ENCODE data around the gene ZNF350.

ZNF350 gene

DNA sequence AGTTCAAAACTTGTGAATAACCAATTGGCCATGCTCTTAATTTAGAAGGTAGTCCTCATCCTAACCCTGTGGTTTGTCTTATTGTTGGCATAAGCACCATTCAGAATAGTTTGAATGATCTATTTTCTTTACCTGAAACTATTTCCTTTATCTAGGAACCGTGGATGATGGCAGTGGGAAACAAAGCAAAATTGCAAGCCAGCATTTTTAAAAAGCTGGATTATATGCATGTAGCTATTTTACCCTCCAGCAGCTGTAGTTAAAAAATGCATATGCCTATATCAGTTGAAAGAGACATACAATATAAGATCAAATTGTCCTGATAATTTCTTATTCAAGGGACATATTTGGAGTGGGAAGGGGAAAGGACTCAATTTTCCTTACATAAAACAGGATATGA is 40.0 kb downstream of the ZNF350 start:
- H3K27me3 ChIP-seq (ENCODE audit: control insufficient read depth in 5 of 5, insufficient read depth in 4 of 5, low read length in 5 of 5) = no peaks in the 10 kb centered on the region
- peak overlapping the region in 2 of 5 donors; percentile 19 to 64 for H3K4me3 ChIP-seq (ENCODE audit: low read depth in 1 of 5, low read length in 5 of 5)
- H3K36me3 ChIP-seq (ENCODE audit: control insufficient read depth in 5 of 5, insufficient read depth in 5 of 5, low read length in 5 of 5) = peaks cover 38 to 42% (median 41%) of the 10 kb centered on the region in 5 donors
- H3K4me1 ChIP-seq (ENCODE audit: control insufficient read depth in 5 of 5, insufficient read depth in 5 of 5, low read length in 5 of 5) = peaks cover 0 to 4% (median 0%) of the 10 kb centered on the region in 5 donors
- H3K9ac ChIP-seq (ENCODE audit: low read length in 5 of 5) = no peak overlapping the region
- H3K27ac ChIP-seq (ENCODE audit: low read depth, low read length) = no peak overlapping the region
- H3K9me3 ChIP-seq (ENCODE audit: control insufficient read depth in 5 of 5, low read length in 5 of 5) = peaks cover 69 to 96% (median 92%) of the 10 kb centered on the region in 5 donors

DNA sequence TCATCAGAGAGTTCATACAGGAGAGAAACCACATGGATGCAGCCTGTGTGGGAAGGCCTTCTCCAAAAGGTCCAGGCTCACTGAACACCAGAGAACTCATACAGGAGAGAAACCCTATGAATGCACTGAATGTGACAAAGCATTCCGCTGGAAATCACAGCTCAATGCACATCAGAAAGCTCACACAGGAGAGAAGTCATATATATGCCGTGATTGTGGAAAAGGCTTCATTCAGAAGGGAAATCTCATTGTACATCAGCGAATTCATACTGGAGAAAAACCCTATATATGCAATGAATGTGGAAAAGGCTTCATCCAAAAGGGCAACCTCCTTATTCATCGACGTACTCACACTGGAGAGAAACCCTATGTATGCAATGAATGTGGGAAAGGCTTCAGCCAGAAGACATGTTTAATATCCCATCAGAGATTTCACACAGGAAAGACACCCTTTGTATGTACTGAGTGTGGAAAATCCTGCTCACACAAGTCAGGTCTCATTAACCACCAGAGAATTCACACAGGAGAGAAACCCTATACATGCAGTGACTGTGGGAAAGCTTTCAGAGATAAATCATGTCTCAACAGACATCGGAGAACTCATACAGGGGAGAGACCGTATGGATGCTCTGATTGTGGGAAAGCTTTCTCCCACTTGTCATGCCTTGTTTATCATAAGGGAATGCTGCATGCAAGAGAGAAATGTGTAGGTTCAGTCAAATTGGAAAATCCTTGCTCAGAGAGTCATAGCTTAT is 41.7 kb downstream of the ZNF350 start:
- H3K9ac ChIP-seq (ENCODE audit: low read length in 5 of 5) = no peak overlapping the region
- no peak overlapping the region for H3K27ac ChIP-seq (ENCODE audit: low read depth, low read length)
- peak overlapping the region; percentile 45 to 64 (median 50) for H3K4me3 ChIP-seq (ENCODE audit: low read depth in 1 of 5, low read length in 5 of 5)
- peaks cover 50 to 58% (median 56%) of the 10 kb centered on the region in 5 donors for H3K36me3 ChIP-seq (ENCODE audit: control insufficient read depth in 5 of 5, insufficient read depth in 5 of 5, low read length in 5 of 5)
- peaks cover 0 to 4% (median 0%) of the 10 kb centered on the region in 5 donors for H3K4me1 ChIP-seq (ENCODE audit: control insufficient read depth in 5 of 5, insufficient read depth in 5 of 5, low read length in 5 of 5)
- H3K9me3 ChIP-seq (ENCODE audit: control insufficient read depth in 5 of 5, low read length in 5 of 5) = peaks cover 83 to 99% (median 96%) of the 10 kb centered on the region in 5 donors
- H3K27me3 ChIP-seq (ENCODE audit: control insufficient read depth in 5 of 5, insufficient read depth in 4 of 5, low read length in 5 of 5) = no peaks in the 10 kb centered on the region

DNA sequence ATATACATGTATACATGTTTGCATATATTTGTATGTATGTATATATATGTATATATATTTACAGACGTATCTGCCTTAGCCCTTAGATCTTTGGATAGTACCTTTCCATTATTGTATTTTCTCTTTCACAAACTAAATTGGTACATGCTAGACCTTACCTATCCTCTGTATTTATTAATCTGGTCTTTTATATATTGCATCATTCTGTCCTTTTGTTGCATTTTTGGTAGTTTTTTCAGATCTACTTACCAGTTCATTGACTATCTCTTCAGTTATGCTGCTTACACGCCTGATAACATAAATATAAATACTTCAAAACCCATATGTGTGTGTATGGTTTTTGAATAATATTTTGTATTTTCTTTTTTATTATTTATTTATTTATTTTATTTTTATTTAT is 47.7 kb downstream of the ZNF350 start:
- no peak overlapping the region for H3K27ac ChIP-seq (ENCODE audit: low read depth, low read length)
- no peak overlapping the region for H3K4me3 ChIP-seq (ENCODE audit: low read depth in 1 of 5, low read length in 5 of 5)
- no peaks in the 10 kb centered on the region for H3K4me1 ChIP-seq (ENCODE audit: control insufficient read depth in 5 of 5, insufficient read depth in 5 of 5, low read length in 5 of 5)
- no peaks in the 10 kb centered on the region for H3K27me3 ChIP-seq (ENCODE audit: control insufficient read depth in 5 of 5, insufficient read depth in 4 of 5, low read length in 5 of 5)
- peaks cover 58 to 91% (median 75%) of the 10 kb centered on the region in 5 donors for H3K9me3 ChIP-seq (ENCODE audit: control insufficient read depth in 5 of 5, low read length in 5 of 5)
- no peak overlapping the region for H3K9ac ChIP-seq (ENCODE audit: low read length in 5 of 5)
- peaks cover 59 to 89% (median 86%) of the 10 kb centered on the region in 5 donors for H3K36me3 ChIP-seq (ENCODE audit: control insufficient read depth in 5 of 5, insufficient read depth in 5 of 5, low read length in 5 of 5)

DNA sequence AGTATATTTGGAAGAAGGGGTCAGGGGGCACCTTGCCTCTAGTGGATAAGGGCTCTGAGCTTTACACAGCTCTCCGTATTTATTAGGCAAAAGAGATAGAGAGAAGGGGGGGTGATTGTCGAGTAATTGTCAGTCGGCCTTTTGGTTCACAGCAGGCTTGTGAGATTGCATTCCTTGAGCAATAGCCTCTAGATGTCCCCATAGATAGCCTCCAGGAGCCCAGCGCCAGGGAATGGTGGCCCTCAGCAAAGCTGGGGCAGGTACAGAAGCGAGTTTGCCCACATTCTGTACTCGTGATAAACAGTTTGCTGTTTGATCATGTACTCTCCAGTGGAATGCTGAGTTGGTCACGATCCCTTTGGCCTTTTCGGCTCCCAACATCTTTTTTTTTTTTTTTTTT is 54.7 kb downstream of the ZNF350 start:
- Histone ChIP-seq H3K9ac (ENCODE audit: low read length in 5 of 5) (no peak overlapping the region), H3K27ac (ENCODE audit: low read depth, low read length) (no peak overlapping the region), H3K9me3 (ENCODE audit: control insufficient read depth in 5 of 5, low read length in 5 of 5) (peaks cover 14 to 42% (median 30%) of the 10 kb centered on the region in 5 donors), H3K36me3 (ENCODE audit: control insufficient read depth in 5 of 5, insufficient read depth in 5 of 5, low read length in 5 of 5) (peaks cover 32 to 69% (median 55%) of the 10 kb centered on the region in 5 donors), H3K4me1 (ENCODE audit: control insufficient read depth in 5 of 5, insufficient read depth in 5 of 5, low read length in 5 of 5) (peaks cover 6 to 13% (median 10%) of the 10 kb centered on the region in 5 donors), H3K27me3 (ENCODE audit: control insufficient read depth in 5 of 5, insufficient read depth in 4 of 5, low read length in 5 of 5) (no peaks in the 10 kb centered on the region), H3K4me3 (ENCODE audit: low read depth in 1 of 5, low read length in 5 of 5) (no peak overlapping the region)

DNA sequence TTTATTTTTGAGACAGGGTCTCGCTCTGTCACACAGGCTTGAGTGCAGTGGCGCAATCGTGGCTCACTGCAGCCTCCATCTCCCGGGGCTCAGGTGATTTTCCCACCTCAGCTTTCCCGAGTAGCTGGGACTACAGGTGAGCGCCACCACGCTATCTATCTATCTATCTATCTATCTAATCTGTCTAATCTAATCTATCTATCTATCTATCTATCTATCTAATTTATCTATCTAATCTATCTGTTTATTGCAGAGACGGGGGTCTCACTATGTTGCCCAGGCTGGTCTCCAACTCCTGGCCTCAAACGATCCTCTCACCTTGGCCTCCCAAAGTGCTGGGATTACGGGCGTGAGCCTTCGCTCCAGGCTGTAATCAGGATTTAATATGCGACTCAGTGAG is 58.8 kb downstream of the ZNF350 start:
- Histone ChIP-seq H3K27me3 (ENCODE audit: control insufficient read depth in 5 of 5, insufficient read depth in 4 of 5, low read length in 5 of 5) (no peaks in the 10 kb centered on the region), H3K4me1 (ENCODE audit: control insufficient read depth in 5 of 5, insufficient read depth in 5 of 5, low read length in 5 of 5) (peaks cover 6 to 20% (median 17%) of the 10 kb centered on the region in 5 donors), H3K9ac (ENCODE audit: low read length in 5 of 5) (peak overlapping the region; percentile 73 to 96 (median 93)), H3K9me3 (ENCODE audit: control insufficient read depth in 5 of 5, low read length in 5 of 5) (peaks cover 5 to 29% (median 12%) of the 10 kb centered on the region in 5 donors), H3K4me3 (ENCODE audit: low read depth in 1 of 5, low read length in 5 of 5) (peak overlapping the region; percentile 92 to 100 (median 97)), H3K36me3 (ENCODE audit: control insufficient read depth in 5 of 5, insufficient read depth in 5 of 5, low read length in 5 of 5) (peaks cover 10 to 32% (median 23%) of the 10 kb centered on the region in 5 donors), H3K27ac (ENCODE audit: low read depth, low read length) (peak overlapping the region; percentile 76)

DNA sequence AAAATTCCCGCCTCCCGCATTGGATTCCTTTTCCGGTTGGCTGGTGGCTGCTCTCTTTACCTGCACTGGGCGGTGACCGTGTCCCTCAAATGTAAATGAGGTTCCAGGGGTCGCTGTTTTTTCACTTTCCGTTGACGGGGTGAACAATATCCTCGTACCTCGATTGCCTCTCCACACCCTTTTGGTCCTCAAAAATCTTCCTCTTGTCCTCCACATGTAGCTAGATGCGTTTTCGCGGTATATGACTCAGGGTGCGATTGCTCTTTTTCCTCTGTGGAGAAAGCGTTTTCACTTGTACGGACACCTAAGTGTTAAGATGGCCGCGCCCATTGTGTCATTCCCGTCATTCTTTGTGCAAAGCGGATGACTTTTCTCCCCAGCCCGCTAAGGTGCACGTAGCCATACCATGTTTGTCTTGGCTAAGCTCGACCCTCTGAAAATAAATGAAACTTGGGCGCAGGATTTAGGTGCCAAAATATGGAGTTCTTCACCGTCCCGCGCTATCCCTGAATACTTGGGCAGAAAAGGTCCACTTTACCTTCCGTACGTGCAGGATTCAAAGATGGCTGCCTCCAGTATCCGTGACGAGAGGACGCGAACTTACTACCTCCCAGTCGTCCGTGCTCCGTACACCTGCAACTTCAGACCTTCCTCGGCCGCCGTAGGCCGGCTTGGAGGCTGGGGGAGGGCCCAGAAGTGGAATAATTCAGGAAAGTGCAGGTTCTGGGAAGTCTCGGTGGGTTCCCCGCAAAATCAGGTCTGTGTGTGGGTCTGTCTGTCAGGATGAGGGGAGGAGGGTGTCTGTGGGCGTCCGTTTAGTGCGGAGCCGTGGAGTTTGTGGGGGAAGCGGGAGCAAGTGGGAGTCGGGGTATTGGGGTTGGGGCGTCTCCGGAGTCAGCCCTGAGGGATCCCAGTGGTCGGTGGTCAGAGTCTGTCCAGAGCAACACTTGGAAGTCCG is 59.6 kb downstream of the ZNF350 start, which contains the start of gene ZNF613:
TSS of gene ZNF613 (plus strand) at position 689 of the 958 bp plus-strand sequence. CDS start 8,749 bp downstream, outside the sequence.
- Histone ChIP-seq H3K27ac (ENCODE audit: low read depth, low read length) (peak within 1 kb of the TSS; percentile 76), H3K4me3 (ENCODE audit: low read depth in 1 of 5, low read length in 5 of 5) (peak within 1 kb of the TSS; percentile 92 to 100 (median 97)), H3K36me3 (ENCODE audit: control insufficient read depth in 5 of 5, insufficient read depth in 5 of 5, low read length in 5 of 5) (peaks cover 9 to 24% (median 20%) of the 10 kb centered on the region in 5 donors), H3K27me3 (ENCODE audit: control insufficient read depth in 5 of 5, insufficient read depth in 4 of 5, low read length in 5 of 5) (no peaks in the 10 kb centered on the region), H3K9me3 (ENCODE audit: control insufficient read depth in 5 of 5, low read length in 5 of 5) (peaks cover 12 to 29% (median 17%) of the 10 kb centered on the region in 5 donors), H3K4me1 (ENCODE audit: control insufficient read depth in 5 of 5, insufficient read depth in 5 of 5, low read length in 5 of 5) (peaks cover 6 to 20% (median 17%) of the 10 kb centered on the region in 5 donors), H3K9ac (ENCODE audit: low read length in 5 of 5) (peak within 1 kb of the TSS; percentile 73 to 96 (median 93))

DNA sequence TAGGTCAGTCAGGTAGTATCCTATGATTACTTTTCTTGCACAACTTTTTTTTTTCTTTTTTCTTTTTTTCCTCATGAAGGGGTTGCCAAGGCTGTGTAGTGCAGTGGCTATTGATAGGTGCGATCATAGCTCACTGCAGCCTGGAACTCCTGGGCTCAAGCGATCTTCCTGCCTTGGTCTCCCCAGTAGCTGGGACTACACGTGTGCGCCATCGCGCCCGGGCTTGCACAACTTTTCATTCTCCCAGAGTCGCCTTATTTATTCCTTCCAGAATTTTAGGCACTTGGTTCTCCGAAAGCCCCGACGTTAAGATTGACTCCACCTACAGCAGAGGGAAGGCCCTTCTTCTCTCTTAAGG is 60.2 kb downstream of the ZNF350 start:
- Histone ChIP-seq H3K9ac (ENCODE audit: low read length in 5 of 5) (peak overlapping the region; percentile 73 to 96 (median 93)), H3K36me3 (ENCODE audit: control insufficient read depth in 5 of 5, insufficient read depth in 5 of 5, low read length in 5 of 5) (peaks cover 8 to 17% (median 14%) of the 10 kb centered on the region in 5 donors), H3K4me3 (ENCODE audit: low read depth in 1 of 5, low read length in 5 of 5) (peak overlapping the region; percentile 92 to 100 (median 97)), H3K9me3 (ENCODE audit: control insufficient read depth in 5 of 5, low read length in 5 of 5) (peaks cover 18 to 33% (median 23%) of the 10 kb centered on the region in 5 donors), H3K27me3 (ENCODE audit: control insufficient read depth in 5 of 5, insufficient read depth in 4 of 5, low read length in 5 of 5) (no peaks in the 10 kb centered on the region), H3K4me1 (ENCODE audit: control insufficient read depth in 5 of 5, insufficient read depth in 5 of 5, low read length in 5 of 5) (peaks cover 6 to 20% (median 17%) of the 10 kb centered on the region in 5 donors), H3K27ac (ENCODE audit: low read depth, low read length) (peak overlapping the region; percentile 76)

DNA sequence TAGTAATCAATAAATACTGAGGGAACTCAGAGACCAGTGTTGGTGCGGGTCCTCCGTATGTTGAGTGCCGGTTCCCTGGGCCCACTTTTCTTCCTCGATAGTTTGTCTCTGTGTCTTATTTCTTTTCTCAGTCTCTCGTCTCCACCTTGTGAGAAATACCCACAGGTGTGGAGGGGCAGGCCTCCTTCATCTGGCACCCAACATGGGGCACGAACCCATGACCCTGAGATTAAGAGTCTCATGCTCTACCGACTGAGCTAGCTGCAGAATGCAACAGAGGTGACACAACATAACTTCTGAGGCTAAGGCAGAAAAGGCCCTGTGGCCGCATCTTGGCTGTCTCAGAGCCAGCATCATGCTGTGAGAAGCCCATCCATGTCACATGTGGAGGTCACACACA is 64.7 kb downstream of the ZNF350 start:
- Histone ChIP-seq H3K9me3 (ENCODE audit: control insufficient read depth in 5 of 5, low read length in 5 of 5) (peaks cover 39 to 77% (median 55%) of the 10 kb centered on the region in 5 donors), H3K27ac (ENCODE audit: low read depth, low read length) (no peak overlapping the region), H3K4me1 (ENCODE audit: control insufficient read depth in 5 of 5, insufficient read depth in 5 of 5, low read length in 5 of 5) (peaks cover 0 to 8% (median 6%) of the 10 kb centered on the region in 5 donors), H3K4me3 (ENCODE audit: low read depth in 1 of 5, low read length in 5 of 5) (peak overlapping the region; percentile 25 to 61 (median 36)), H3K36me3 (ENCODE audit: control insufficient read depth in 5 of 5, insufficient read depth in 5 of 5, low read length in 5 of 5) (no peaks in the 10 kb centered on the region), H3K27me3 (ENCODE audit: control insufficient read depth in 5 of 5, insufficient read depth in 4 of 5, low read length in 5 of 5) (no peaks in the 10 kb centered on the region), H3K9ac (ENCODE audit: low read length in 5 of 5) (no peak overlapping the region)

DNA sequence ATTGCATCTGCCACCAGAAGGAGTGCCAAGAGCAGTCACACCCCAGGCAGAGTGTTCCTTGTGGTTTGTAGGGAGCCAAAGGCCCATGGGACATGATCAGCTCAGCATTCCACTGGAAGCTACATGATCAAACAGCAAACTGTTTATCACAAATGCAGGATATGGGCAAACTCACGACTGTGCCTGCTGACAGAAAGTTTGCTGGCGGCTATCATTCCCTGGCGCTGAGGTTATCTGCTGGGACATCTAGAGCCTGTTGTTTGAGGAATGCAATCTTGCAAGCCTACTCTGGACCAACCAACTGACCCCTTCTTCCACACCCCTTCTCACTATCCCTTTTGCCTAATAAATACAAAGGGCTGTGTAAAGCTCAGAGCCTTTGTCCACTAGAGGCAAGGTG is 67.0 kb downstream of the ZNF350 start:
- Histone ChIP-seq H3K27ac (ENCODE audit: low read depth, low read length) (no peak overlapping the region), H3K9me3 (ENCODE audit: control insufficient read depth in 5 of 5, low read length in 5 of 5) (peaks cover 60 to 92% (median 78%) of the 10 kb centered on the region in 5 donors), H3K36me3 (ENCODE audit: control insufficient read depth in 5 of 5, insufficient read depth in 5 of 5, low read length in 5 of 5) (no peaks in the 10 kb centered on the region), H3K27me3 (ENCODE audit: control insufficient read depth in 5 of 5, insufficient read depth in 4 of 5, low read length in 5 of 5) (no peaks in the 10 kb centered on the region), H3K4me3 (ENCODE audit: low read depth in 1 of 5, low read length in 5 of 5) (peak overlapping the region in 4 of 5 donors; percentile 8 to 28 (median 17)), H3K4me1 (ENCODE audit: control insufficient read depth in 5 of 5, insufficient read depth in 5 of 5, low read length in 5 of 5) (peaks cover 0 to 3% (median 0%) of the 10 kb centered on the region in 5 donors), H3K9ac (ENCODE audit: low read length in 5 of 5) (no peak overlapping the region)
